Suppressor macrophage (primary cell): ENCODE data around the gene CTSH.
A peak's percentile ranks its signal among the peaks of the same experiment; 100 is the strongest.
"Not testable (repeated sequence)": the region's sequence is repeated elsewhere in the genome, so short reads cannot be mapped to it uniquely, and the experiment has no call there.

ENCODE experiments used
- DNase-seq, 4 experiments: peaks; one replicate each; pipeline ENCODE4 v3.0.0-alpha.2; 2020 to 2022

Gene CTSH

GRCh38 chr15:78880242-78880533 lies 64.7 kb downstream of the CTSH start:
- peak in 1 of 4 experiments; percentile 18 for DNase-seq

GRCh38 chr15:78879517-78880241 lies 65.2 kb downstream of the CTSH start:
- DNase-seq: no peak

- DNase-seq: peak; percentile 15 to 55 (median 34)
Measured at GRCh38 chr15:78878356-78878755, 66.5 kb downstream of the CTSH start.

- not testable (repeated sequence) for DNase-seq
Measured at GRCh38 chr15:78876954-78877353, 67.9 kb downstream of the CTSH start.

GRCh38 chr15:78875107-78875914 lies 69.5 kb downstream of the CTSH start:
- DNase-seq: peak in 1 of 4 experiments; percentile 9

GRCh38 chr15:78873793-78874765 lies 70.8 kb downstream of the CTSH start:
- DNase-seq: peak; percentile 23 to 61 (median 44)

GRCh38 chr15:78872972-78873792 lies 71.7 kb downstream of the CTSH start:
- DNase-seq: peak; percentile 87 to 94 (median 92)

GRCh38 chr15:78872155-78872971 lies 72.5 kb downstream of the CTSH start, which contains the start of gene MORF4L1:
Gene MORF4L1, plus strand, starts transcription at chr15:78872890. Its CDS starts 128 bp downstream, at chr15:78873018.
- DNase-seq: peak; percentile 97 to 99 (median 98)

- DNase-seq: not testable (repeated sequence)
Measured at GRCh38 chr15:78871483-78872127, 73.2 kb downstream of the CTSH start.
